HG03565 (cell line): ENCODE results near the gene SLC41A2.
A peak's percentile ranks its signal among the peaks of the same experiment; 100 is the strongest.

ENCODE experiments used
- ATAC-seq: cut with Tn5 transposase; IDR thresholded peaks from one replicate; pipeline ENCODE4 v1.9.1; 2021; ENCODE audit warnings: mild to moderate bottlenecking, moderate library complexity; ENCODE audit not compliant: unreplicated experiment

SLC41A2 gene

DNA sequence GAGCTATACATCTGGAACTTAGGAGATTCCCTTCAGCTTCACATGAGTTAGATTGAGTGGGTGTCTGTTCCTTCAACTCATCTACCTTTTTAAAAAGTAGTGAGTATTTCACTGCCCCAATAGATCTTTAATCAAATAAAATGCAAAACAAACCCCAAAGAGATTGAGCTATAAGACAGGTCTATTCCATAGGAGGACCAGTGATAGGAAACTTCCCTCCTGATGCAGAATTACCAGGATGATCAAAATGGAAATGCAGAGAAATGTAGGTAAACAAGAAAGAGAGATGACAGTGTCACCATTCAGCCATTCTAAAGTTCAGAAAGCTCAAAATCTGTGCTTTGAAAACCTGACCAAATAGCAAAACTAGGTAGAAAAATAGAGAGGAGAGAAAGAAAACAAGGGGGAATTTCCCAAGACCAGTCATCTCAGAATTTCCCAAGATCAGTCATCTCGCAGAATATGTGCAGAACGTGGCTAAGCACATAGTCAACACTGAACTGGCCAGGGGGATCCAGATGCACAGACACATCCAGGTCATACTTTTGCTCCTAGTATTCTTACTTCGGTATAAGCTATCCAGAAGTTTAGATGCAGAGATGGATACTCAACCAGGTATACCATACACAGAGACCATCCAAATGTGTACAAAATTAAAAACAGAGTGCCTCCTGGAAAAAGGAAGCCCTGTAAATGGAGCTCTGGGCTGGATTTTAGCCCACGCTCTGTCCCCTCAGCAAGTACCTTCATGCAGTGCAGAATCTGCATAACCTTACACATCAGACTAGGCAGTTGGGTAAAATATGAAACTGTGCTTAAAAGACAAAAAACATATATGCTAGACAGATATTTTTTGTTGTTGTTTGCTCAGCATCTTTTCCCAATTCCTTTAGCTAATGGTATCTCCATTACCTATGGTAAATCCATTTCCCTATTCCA, 27.4 kb downstream of the SLC41A2 start:
- peak; percentile 76 for ATAC-seq

DNA sequence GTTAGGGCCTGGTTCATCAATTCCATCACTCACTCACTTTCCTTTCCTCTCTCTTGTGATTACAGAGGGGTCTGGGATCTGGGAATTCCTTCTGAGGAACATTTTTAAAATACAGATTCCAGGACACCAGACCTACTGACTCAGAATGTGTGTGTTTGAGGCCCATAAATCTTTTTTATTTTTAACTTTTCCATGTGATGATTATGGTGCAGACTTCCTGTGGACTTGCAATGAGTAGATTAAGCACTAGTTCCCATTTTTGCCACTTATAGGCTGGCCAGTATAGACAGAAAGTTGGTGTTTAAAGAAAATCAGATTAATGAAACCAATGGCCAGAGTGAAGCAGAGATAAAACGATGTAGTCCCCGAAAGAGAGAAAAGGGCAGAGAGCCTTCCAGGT, 28.1 kb downstream of the SLC41A2 start:
- ATAC-seq, result peak; percentile 7

DNA sequence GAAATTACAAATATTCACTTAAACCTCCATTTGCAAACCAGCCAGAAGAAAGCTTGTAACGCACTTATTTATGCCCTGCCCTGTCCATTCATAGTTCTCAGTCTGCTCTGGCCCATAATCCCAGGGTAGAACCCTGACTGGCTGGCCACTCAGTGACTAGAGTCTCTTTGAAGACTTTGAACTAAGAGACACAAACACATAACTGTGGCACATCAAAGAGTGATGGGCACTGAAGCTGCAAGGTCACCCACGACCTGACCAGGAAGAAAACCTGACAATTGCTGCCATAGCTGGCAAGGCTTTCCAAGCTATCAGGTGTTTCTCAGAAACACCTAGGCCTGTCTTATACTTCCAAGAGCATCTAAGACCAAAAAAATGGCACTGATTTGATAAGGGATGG, 28.7 kb downstream of the SLC41A2 start:
- no peak for ATAC-seq

DNA sequence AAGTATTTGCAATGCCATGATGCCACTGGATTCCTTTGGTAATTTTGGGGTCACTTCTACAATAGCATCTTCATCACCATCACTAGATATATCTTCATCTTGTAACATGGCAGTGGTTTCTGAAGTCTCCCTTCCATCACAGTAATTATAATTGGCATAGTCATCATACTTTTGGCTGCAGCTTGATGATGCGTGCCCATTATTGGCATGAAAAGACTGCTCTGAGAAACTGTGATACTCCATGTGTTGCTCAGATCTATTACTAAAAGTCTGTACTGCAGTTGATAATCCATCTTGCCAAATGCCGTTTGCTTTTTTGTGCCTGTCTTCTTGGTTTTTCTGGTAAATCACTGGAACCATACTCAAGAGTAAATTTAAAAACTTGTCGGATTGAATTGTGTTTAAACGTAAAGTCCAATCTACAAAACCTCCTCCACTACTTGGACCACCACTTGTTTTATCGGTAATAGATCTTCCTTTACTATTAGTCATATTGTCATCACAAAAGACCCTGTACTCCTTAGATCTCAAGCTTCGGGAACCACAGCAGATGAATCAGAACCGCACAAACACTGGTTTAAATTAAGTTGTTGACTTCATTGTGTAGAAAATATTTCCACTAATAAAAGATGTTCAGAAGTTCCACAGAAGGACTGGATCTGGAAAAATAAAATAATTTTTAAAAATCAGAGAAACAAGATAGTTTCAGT, 29.9 kb downstream of the SLC41A2 start:
- no peak for ATAC-seq

DNA sequence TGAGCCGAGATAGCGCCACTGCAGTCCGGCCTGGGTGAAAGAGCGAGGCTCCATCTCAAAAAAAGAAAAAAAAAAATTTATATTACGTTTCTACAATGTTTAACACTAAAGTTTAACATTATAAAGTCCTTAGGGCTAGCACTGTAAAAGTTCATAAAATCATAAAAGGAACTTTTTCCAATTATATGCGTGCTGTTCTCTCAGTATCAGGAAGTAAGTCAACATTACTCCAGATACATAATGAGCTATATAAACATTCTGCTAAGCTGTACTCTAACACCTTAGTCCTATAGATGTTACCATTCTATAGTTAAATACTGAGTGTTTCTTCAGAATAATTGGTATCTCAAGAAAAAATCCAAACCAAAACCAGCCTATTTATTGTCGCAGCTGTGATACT, 32.6 kb downstream of the SLC41A2 start:
- no peak for ATAC-seq

DNA sequence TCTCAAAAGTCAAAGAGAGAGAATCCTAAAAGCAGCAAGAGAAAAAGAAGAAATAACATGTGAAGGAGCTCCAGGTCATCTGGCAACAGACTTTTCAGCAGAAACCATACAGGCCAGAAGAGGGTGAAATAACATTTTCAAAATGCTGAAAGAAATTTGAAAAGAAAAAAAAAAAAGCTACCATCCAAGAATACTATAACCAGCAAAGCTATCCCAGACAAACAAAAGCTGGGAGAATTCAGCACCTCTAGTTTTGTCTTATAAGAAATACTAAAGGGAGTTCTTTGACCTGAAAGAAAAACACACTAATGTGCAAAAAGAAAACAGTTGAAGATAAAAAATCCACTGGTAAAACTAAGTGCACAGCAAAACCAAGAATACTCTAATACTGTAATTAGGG, 36.8 kb downstream of the SLC41A2 start:
- no peak for ATAC-seq

DNA sequence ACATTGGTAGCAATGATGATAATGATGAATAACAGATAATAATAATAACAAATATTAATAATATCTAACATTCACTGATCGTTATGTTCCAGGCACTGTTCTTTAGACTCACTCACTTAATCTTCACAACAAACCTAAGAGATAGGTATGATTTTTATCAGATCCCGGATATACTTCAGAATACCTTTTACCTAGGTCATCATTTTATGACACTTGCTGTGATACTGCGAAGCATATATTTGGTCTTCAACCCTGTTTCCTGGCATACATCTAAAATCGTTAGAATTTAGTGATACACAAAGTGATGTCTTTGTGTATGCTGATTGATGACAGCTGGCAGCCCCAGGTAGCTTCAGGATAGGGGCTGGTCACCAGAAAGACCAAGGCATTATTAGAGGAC, 46.1 kb downstream of the SLC41A2 start:
- no peak for ATAC-seq

DNA sequence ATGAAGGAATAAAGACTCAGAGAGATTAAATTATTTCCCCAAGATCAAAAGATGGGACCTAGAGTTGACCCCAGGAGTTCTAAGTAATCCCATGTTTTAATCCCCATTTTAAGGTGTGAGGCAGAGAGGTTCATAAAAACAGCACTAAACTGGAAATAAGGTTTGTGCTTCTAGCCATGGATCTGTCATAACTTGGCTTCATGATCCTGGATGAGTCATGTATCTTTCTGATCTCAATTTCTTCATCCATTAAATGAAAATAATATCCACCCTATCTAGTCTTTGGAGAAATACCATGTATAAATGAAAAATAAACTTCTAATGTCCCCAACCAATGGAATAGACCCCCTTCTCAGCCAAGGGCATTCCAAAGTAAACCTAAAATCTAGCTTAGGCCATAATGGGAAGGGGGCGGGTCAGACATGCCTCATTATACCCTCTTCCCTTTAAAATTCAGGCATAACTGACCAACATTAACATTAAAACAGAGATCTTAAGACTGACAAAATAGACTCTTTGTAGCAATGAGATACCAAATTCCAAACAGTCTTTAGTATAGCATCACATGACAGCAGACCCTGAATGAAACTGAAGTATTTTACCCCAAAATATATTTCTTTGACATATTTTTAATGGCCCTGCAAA, 47.8 kb downstream of the SLC41A2 start:
- no peak for ATAC-seq

DNA sequence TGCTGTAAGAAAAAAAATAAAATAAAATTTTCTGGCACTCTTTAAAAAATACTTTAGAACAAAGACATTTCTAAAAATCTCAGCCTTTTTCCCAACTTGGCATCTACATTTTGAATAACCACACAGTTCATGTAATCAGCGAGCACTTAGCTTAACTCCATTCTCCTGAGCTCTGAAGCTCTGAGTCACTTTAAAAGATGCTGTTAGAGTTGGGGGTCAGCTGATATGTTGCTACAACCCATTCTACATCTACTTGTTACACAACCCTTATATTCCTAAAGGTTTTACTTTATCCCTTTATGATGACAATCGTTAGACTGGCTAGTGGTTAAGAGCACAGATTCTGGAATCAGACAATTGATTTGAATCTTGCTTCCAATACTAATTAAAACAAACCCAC, 48.3 kb downstream of the SLC41A2 start:
- ATAC-seq, result no peak
